IMR-90 (cell line): ENCODE measurements around the gene NT5C. TPM values are rescaled to one million over a fixed set of nuclear protein-coding genes. Genes with fewer than 3 reads are reported as not detected.

Experiments used
- NFE2L2 ChIP-seq: fragments of 150-350 bp; IDR thresholded peaks from 2 replicates; pipeline ENCODE4 v1.6.1; 2016; ENCODE audit warnings: low read depth, mild to moderate bottlenecking, low read length
- RAD21 ChIP-seq: IDR thresholded peaks from 2 replicates; pipeline ENCODE4 v1.6.1; 2012; ENCODE audit warnings: low read length, improper control_type of control experiment
- RCOR1 ChIP-seq: IDR thresholded peaks from 2 replicates; pipeline ENCODE4 v1.6.1; 2012; ENCODE audit warnings: mild to moderate bottlenecking, low read length, improper control_type of control experiment; ENCODE audit not compliant: insufficient replicate concordance
- polyA plus RNA-seq, 3 experiments: library from polyadenylated mRNA; depleted of rRNA; stranded (reverse); fragments of >200 nt; gene quantifications; 2 replicates each; pipeline ENCODE4 v1.2.3, GENCODE V29; 2012; ENCODE audit warnings: low replicate concordance in 1 of 3
- total RNA-seq: library from RNA; depleted of rRNA; stranded (reverse); fragments of >200 nt; gene quantifications from 2 replicates; pipeline ENCODE4 v1.2.3, GENCODE V29; 2012

Gene NT5C
- total and polyA plus RNA-seq, 2 of the 4 experiments (the other 2 are of a cell fraction), result 24.0 to 44.6 TPM

- no peak for TF ChIP-seq NFE2L2
- no peak for TF ChIP-seq RAD21
- no peak for TF ChIP-seq RCOR1
Observed at GRCh38 chr17:75088465-75089417, 42.8 kb downstream of the NT5C start (continued).
